ENCODE data around the gene CHCHD4. TPM values are rescaled to one million over a fixed set of nuclear protein-coding genes. Genes with fewer than 3 reads are reported as not detected.

CHCHD4 gene
- total RNA-seq, 1 experiment from 2014 or later = 13.8 TPM

DNA sequence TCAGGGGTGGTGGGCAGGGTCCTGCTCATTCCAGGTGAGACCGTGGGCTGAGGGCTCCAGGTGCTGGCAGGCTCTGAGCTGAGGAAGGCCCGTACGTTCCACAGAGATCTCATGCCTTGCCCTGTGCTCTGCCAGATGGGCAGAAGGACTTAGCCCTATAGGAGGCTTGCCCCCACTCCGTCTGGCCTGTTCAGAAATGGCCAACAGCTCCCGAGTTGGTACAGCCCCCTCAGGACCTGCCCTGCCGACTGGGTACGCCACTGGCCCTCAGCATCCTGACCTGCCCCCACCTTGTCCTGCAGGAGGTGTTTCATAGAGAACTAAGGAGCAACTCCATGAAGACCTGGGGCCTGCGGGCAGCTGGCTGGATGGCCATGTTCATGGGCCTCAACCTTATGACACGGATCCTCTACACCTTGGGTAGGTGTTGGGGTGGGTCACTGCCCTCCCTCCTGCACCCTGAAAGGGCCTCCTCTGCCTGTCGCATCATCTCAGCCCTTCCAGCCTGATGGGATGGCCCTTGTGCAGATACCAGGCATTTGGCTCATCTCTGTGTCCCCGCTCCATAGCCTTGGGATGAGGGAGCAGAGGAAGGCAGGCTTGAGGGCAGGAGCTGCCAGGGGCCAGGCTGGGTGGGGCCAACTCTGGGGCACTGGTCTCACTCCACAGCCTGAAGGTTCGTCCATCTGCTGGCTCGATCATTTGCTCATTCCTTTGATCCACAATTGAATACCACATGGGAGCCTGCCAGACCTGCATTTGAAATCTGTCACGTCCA lies 14.4 kb upstream of the CHCHD4 start:
- H3K4me3 ChIP-seq (ENCODE audit: low read depth in 2 of 2, low read length in 2 of 2) = no peak overlapping the region
- DNase-seq (ENCODE audit: low read depth, low spot score) = no peak
- H3K36me3 ChIP-seq (ENCODE audit: control insufficient read depth, insufficient read depth, low read length) = no peaks in the 10 kb centered on the region; the same call in 1 of the 2 replicates
- TF ChIP-seq REST (IDR thresholded peaks at IDR 0.05; ENCODE audit: insufficient read depth in 1 of 2, low read depth in 2 of 2, low read length in 1 of 2) (no peak), SIN3A (IDR thresholded peaks at IDR 0.05; ENCODE audit: borderline replicate concordance, insufficient read depth, low read depth, low read length) (no peak), TCF7L2 (IDR thresholded peaks at IDR 0.05; ENCODE audit: low read depth, low read length) (no peak), CTCF (IDR thresholded peaks at IDR 0.05) (no peak), POLR2AphosphoS5 (IDR thresholded peaks at IDR 0.05; ENCODE audit: low read depth, low read length) (no peak)
- ChIA-PET CTCF (no interaction called here), POLR2A (no interaction called here)
- no peaks in the 10 kb centered on the region for H3K27me3 ChIP-seq (ENCODE audit: control insufficient read depth, insufficient read depth, low read length)
- peaks cover 11% of the 10 kb centered on the region for H3K4me1 ChIP-seq (ENCODE audit: control insufficient read depth, insufficient read depth, low read length)
- no peak for ATAC-seq
- no peak overlapping the region for H3K27ac ChIP-seq (ENCODE audit: low read length)
- in situ Hi-C loops (cut with HindIII; ENCODE audit: low pct_unique_long_range_greater_than_20kb, low sequenced_read_pairs) (no loop called here), intact Hi-C loops (cut with micrococcal nuclease; ENCODE audit: unreplicated experiment) (no loop called here)
- no peaks in the 10 kb centered on the region for H3K9me3 ChIP-seq (ENCODE audit: control insufficient read depth, insufficient read depth, low read depth, low read length)
- BruUV-seq (replicated peaks) = no TSS peak

DNA sequence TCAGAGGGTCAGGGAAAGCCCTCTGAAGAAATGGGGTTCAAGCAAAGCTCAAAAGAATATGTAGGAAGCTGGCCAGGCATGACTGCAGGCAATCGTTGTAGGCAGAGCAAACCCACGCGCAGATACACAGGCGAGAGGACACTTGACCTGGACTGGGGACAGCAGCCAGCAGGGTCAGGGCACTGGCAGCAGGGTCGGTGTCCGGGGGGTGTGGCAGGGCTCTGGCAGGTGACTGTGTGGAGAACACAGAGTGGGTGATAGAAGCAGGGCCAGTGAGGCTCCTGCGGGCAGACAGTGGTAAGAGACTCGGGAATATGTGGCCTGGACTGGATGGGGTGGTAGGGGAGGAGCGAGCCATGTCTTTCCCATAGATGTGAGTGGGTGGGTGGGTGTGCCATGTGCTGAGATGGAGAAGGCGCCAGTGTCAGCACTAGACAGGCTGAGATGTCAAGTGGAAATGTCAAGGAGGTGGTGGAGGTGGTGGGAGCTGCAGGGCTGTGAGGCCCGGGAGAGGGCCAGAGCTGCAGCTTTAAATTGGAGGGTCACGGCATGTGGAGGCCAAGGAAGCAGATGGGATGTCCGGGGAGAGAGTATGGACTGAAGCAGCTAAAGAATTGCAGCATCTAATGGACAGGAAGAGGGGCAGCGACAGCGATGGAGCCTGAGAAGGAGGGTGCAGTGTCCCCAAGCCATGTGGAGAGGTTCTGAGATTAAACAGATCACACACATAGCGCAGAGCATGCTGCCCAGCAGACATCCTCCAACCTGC lies 13.6 kb upstream of the CHCHD4 start:
- Histone ChIP-seq H3K27me3 (ENCODE audit: control insufficient read depth, insufficient read depth, low read length) (no peaks in the 10 kb centered on the region), H3K9me3 (ENCODE audit: control insufficient read depth, insufficient read depth, low read depth, low read length) (no peaks in the 10 kb centered on the region), H3K4me3 (ENCODE audit: low read depth in 2 of 2, low read length in 2 of 2) (no peak overlapping the region), H3K36me3 (ENCODE audit: control insufficient read depth, insufficient read depth, low read length) (no peaks in the 10 kb centered on the region; the same call in 1 of the 2 replicates), H3K27ac (ENCODE audit: low read length) (no peak overlapping the region), H3K4me1 (ENCODE audit: control insufficient read depth, insufficient read depth, low read length) (peaks cover 3% of the 10 kb centered on the region; the same call in 1 of the 2 replicates)
- DNase-seq (ENCODE audit: low read depth, low spot score) = no peak
- TSS peak; percentile 39 for BruUV-seq (replicated peaks)
- ChIA-PET CTCF (no interaction called here), POLR2A (no interaction called here)
- in situ Hi-C loops (cut with HindIII; ENCODE audit: low pct_unique_long_range_greater_than_20kb, low sequenced_read_pairs) = no loop called here
- ATAC-seq = no peak
- TF ChIP-seq REST (IDR thresholded peaks at IDR 0.05; ENCODE audit: insufficient read depth in 1 of 2, low read depth in 2 of 2, low read length in 1 of 2) (no peak), POLR2AphosphoS5 (IDR thresholded peaks at IDR 0.05; ENCODE audit: low read depth, low read length) (no peak), CTCF (IDR thresholded peaks at IDR 0.05) (no peak), TCF7L2 (IDR thresholded peaks at IDR 0.05; ENCODE audit: low read depth, low read length) (no peak), SIN3A (IDR thresholded peaks at IDR 0.05; ENCODE audit: borderline replicate concordance, insufficient read depth, low read depth, low read length) (no peak)
- intact Hi-C loops (cut with micrococcal nuclease; ENCODE audit: unreplicated experiment) = no loop called here

Measured in Panc1 (cell line).